ENCODE data around the gene B4GALNT4. TPM values are rescaled to one million over a fixed set of nuclear protein-coding genes. Genes with fewer than 3 reads are reported as not detected.

B4GALNT4 gene
- total RNA-seq, 3 donors from 2014 or later (not counting 1 experiment from before 2014, with no cell fraction given), result 0.66 to 1.5 (median 1.5) TPM

DNA sequence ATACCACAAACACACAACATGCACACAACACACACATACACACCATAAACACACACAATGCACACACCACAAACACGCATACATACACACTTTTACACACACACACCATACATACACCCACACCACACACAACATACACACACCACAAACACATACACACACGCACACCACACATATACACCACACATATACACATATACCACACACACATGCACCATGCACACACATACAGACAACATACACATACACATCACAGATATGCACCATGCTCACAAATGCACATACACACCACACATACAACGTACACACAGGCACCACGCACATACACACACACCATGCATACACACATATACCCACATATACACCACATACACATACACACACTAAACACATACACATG, 11.7 kb upstream of the B4GALNT4 start:
- Mint-ChIP-seq H3K9me3 (no peaks in the 10 kb centered on the region), H3K27me3 (ENCODE audit: low read depth in 2 of 2) (no peaks in the 10 kb centered on the region), H3K36me3 (no peaks in the 10 kb centered on the region), H3K4me3 (no peak overlapping the region), H3K27ac (no peak overlapping the region), H3K4me1 (peaks cover 28 to 56% of the 10 kb centered on the region in 2 donors)
- TF ChIP-seq CTCF (IDR thresholded peaks at IDR 0.05), result no peak
- Histone ChIP-seq H3K27me3 (ENCODE audit: control insufficient read depth, insufficient read depth, low read length) (no peaks in the 10 kb centered on the region), H3K36me3 (ENCODE audit: control insufficient read depth, insufficient read depth, low read length) (no peaks in the 10 kb centered on the region), H3K4me3 (ENCODE audit: low read length) (no peak overlapping the region), H3K4me1 (ENCODE audit: control insufficient read depth, insufficient read depth, low read length) (peaks cover 66% of the 10 kb centered on the region), H3K27ac (ENCODE audit: low read length) (no peak overlapping the region), H3K9me3 (ENCODE audit: control insufficient read depth, insufficient read depth, low read length) (no peaks in the 10 kb centered on the region)
- intact Hi-C loops (cut with micrococcal nuclease), result loop anchor here (5.0 kb wide), 2 partner anchors 50 to 150 kb away; partner anchors contain the start of genes BET1L, IFITM2 and RIC8A
- ATAC-seq (no peak), DNase-seq (no peak)
- 96% methylated on average over 4 of the region's 4 CpGs for WGBS (ENCODE audit: insufficient coverage)

- TF ChIP-seq CTCF (IDR thresholded peaks at IDR 0.05), result no peak
- H3K4me3 ChIP-seq (ENCODE audit: low read length), result no peak overlapping the region
- H3K36me3 Mint-ChIP-seq, result no peaks in the 10 kb centered on the region
- peaks cover 66% of the 10 kb centered on the region for H3K4me1 ChIP-seq (ENCODE audit: control insufficient read depth, insufficient read depth, low read length)
- no peaks in the 10 kb centered on the region for H3K27me3 ChIP-seq (ENCODE audit: control insufficient read depth, insufficient read depth, low read length)
- H3K27ac Mint-ChIP-seq, result no peak overlapping the region
- H3K27me3 Mint-ChIP-seq (ENCODE audit: low read depth in 2 of 2), result no peaks in the 10 kb centered on the region
- H3K4me1 Mint-ChIP-seq, result peaks cover 22 to 51% of the 10 kb centered on the region in 2 donors
- no peaks in the 10 kb centered on the region for H3K9me3 Mint-ChIP-seq
- no peak for ATAC-seq
- H3K4me3 Mint-ChIP-seq, result no peak overlapping the region
- H3K36me3 ChIP-seq (ENCODE audit: control insufficient read depth, insufficient read depth, low read length), result no peaks in the 10 kb centered on the region
- WGBS (ENCODE audit: insufficient coverage), result 83% methylated on average over 34 of the region's 34 CpGs
- intact Hi-C loops (cut with micrococcal nuclease), result loop anchor here (5.0 kb wide), 2 partner anchors 51 to 151 kb away; partner anchors contain the start of genes BET1L, IFITM2 and RIC8A
- DNase-seq, result no peak
- H3K9me3 ChIP-seq (ENCODE audit: control insufficient read depth, insufficient read depth, low read length), result no peaks in the 10 kb centered on the region
- no peak overlapping the region for H3K27ac ChIP-seq (ENCODE audit: low read length)
Observed at GRCh38 chr11:358129-358800, 11.0 kb upstream of the B4GALNT4 start.

- DNase-seq (peak; percentile 58 to 71), ATAC-seq (peak; percentile 75 to 86 (median 77))
- Mint-ChIP-seq H3K4me3 (peak overlapping the region; percentile 68), H3K27me3 (ENCODE audit: low read depth in 2 of 2) (no peaks in the 10 kb centered on the region), H3K4me1 (peaks cover 15 to 46% of the 10 kb centered on the region in 2 donors), H3K36me3 (no peaks in the 10 kb centered on the region), H3K27ac (peak overlapping the region; percentile 75 to 87), H3K9me3 (no peaks in the 10 kb centered on the region)
- 48% methylated on average over 4 of the region's 5 CpGs for WGBS (ENCODE audit: insufficient coverage)
- peak overlapping the region; percentile 14 for H3K27ac ChIP-seq (ENCODE audit: low read length)
- intact Hi-C loops (cut with micrococcal nuclease), result loop anchor here (1.0 to 5.0 kb wide), 3 partner anchors 52 to 152 kb away; partner anchors contain the start of genes BET1L, IFITM2 and RIC8A
- no peak overlapping the region for H3K4me3 ChIP-seq (ENCODE audit: low read length)
- TF ChIP-seq CTCF (IDR thresholded peaks at IDR 0.05), result no peak
- peaks cover 70% of the 10 kb centered on the region for H3K4me1 ChIP-seq (ENCODE audit: control insufficient read depth, insufficient read depth, low read length)
- no peaks in the 10 kb centered on the region for H3K9me3 ChIP-seq (ENCODE audit: control insufficient read depth, insufficient read depth, low read length)
- H3K36me3 ChIP-seq (ENCODE audit: control insufficient read depth, insufficient read depth, low read length), result no peaks in the 10 kb centered on the region
- no peaks in the 10 kb centered on the region for H3K27me3 ChIP-seq (ENCODE audit: control insufficient read depth, insufficient read depth, low read length)
Observed at GRCh38 chr11:359181-359714, 10.1 kb upstream of the B4GALNT4 start.
